RWPE2 (cell line): ENCODE results near the gene CABYR.
A peak's percentile ranks its signal among the peaks of the same experiment; 100 is the strongest.

ENCODE experiments used
- ATAC-seq: fragments of 200-7000 bp; cut with Tn5 transposase; 3 replicates; pipeline ENCODE4 v1.9.1; 2021; ENCODE audit warnings: low read depth
- DNase-seq: peaks from one replicate; pipeline ENCODE4 v3.0.0-alpha.2; 2020; ENCODE audit warnings: low spot score
- H3K27ac ChIP-seq: fragments of 450-650 bp; 2 replicates; pipeline ENCODE4 v1.5.1; 2017; ENCODE audit warnings: mild to moderate bottlenecking; ENCODE audit not compliant: poor library complexity, severe bottlenecking
- H3K27me3 ChIP-seq: fragments of 250-450 bp; sonication (Bioruptor Pico); 2 replicates; pipeline ENCODE4 v1.5.1; 2021; ENCODE audit warnings: mild to moderate bottlenecking, moderate library complexity; ENCODE audit not compliant: insufficient read depth, poor library complexity, severe bottlenecking
- H3K36me3 ChIP-seq: fragments of 250-450 bp; sonication (Bioruptor Pico); 2 replicates; pipeline ENCODE4 v1.5.1; 2020; ENCODE audit warnings: low read depth, mild to moderate bottlenecking, moderate library complexity
- H3K4me1 ChIP-seq: fragments of 250-450 bp; sonication (Bioruptor Pico); 2 replicates; pipeline ENCODE4 v1.5.1; 2021; ENCODE audit warnings: mild to moderate bottlenecking, moderate library complexity; ENCODE audit not compliant: insufficient read depth, poor library complexity, severe bottlenecking
- H3K4me3 ChIP-seq: fragments of 250-450 bp; sonication (Bioruptor Pico); 2 replicates; pipeline ENCODE4 v1.5.1; 2021; ENCODE audit warnings: mild to moderate bottlenecking, moderate library complexity; ENCODE audit not compliant: severe bottlenecking
- H3K9me3 ChIP-seq: fragments of 250-450 bp; sonication (Bioruptor Pico); 2 replicates; pipeline ENCODE4 v1.5.1; 2021; ENCODE audit warnings: mild to moderate bottlenecking, moderate library complexity; ENCODE audit not compliant: severe bottlenecking
- TF ChIP-seq, protein P1 (sequence below): fragments of 450-650 bp; IDR thresholded peaks from one replicate; pipeline ENCODE4 v1.5.1; 2017; ENCODE audit warnings: mild to moderate bottlenecking, moderate library complexity; ENCODE audit not compliant: poor library complexity, severe bottlenecking

The CABYR gene

GRCh38 chr18:24176727-24177416 is 38.0 kb downstream of the CABYR start:
- ATAC-seq = peak; percentile 64; the same call in 1 of the 3 replicates
- TF ChIP-seq, protein P1, sequence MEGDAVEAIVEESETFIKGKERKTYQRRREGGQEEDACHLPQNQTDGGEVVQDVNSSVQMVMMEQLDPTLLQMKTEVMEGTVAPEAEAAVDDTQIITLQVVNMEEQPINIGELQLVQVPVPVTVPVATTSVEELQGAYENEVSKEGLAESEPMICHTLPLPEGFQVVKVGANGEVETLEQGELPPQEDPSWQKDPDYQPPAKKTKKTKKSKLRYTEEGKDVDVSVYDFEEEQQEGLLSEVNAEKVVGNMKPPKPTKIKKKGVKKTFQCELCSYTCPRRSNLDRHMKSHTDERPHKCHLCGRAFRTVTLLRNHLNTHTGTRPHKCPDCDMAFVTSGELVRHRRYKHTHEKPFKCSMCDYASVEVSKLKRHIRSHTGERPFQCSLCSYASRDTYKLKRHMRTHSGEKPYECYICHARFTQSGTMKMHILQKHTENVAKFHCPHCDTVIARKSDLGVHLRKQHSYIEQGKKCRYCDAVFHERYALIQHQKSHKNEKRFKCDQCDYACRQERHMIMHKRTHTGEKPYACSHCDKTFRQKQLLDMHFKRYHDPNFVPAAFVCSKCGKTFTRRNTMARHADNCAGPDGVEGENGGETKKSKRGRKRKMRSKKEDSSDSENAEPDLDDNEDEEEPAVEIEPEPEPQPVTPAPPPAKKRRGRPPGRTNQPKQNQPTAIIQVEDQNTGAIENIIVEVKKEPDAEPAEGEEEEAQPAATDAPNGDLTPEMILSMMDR = peak; percentile 85
- Histone ChIP-seq H3K36me3 (peaks cover 9% of the 10 kb centered on the region; the same call in 1 of the 2 replicates), H3K4me3 (no peak overlapping the region), H3K27me3 (no peaks in the 10 kb centered on the region), H3K27ac (no peak overlapping the region), H3K4me1 (peaks cover 8% of the 10 kb centered on the region), H3K9me3 (no peaks in the 10 kb centered on the region)
- no peak for DNase-seq

- H3K4me1 ChIP-seq = peaks cover 13% of the 10 kb centered on the region
- no peaks in the 10 kb centered on the region for H3K9me3 ChIP-seq
- DNase-seq (no peak), ATAC-seq (no peak)
- H3K36me3 ChIP-seq = peaks cover 9% of the 10 kb centered on the region; the same call in 1 of the 2 replicates
- TF ChIP-seq, protein P1 = no peak
- no peak overlapping the region for H3K27ac ChIP-seq
- H3K4me3 ChIP-seq = no peak overlapping the region
- H3K27me3 ChIP-seq = no peaks in the 10 kb centered on the region
Observed at GRCh38 chr18:24177499-24178133, 38.8 kb downstream of the CABYR start.

GRCh38 chr18:24180048-24180447 is 41.2 kb downstream of the CABYR start:
- Histone ChIP-seq H3K9me3 (no peaks in the 10 kb centered on the region), H3K4me3 (no peak overlapping the region), H3K27me3 (no peaks in the 10 kb centered on the region), H3K4me1 (peaks cover 13% of the 10 kb centered on the region), H3K27ac (no peak overlapping the region), H3K36me3 (peaks cover 9% of the 10 kb centered on the region; the same call in 1 of the 2 replicates)
- TF ChIP-seq, protein P1 = no peak
- no peak for ATAC-seq
- DNase-seq = no peak

GRCh38 chr18:24181806-24182205 is 42.9 kb downstream of the CABYR start:
- DNase-seq (no peak), ATAC-seq (peak; percentile 72)
- no peak overlapping the region for H3K27ac ChIP-seq
- no peaks in the 10 kb centered on the region for H3K9me3 ChIP-seq
- H3K4me3 ChIP-seq = no peak overlapping the region
- TF ChIP-seq, protein P1 = no peak
- H3K27me3 ChIP-seq = no peaks in the 10 kb centered on the region
- peaks cover 9% of the 10 kb centered on the region; the same call in 1 of the 2 replicates for H3K36me3 ChIP-seq
- H3K4me1 ChIP-seq = peaks cover 13% of the 10 kb centered on the region

DNA sequence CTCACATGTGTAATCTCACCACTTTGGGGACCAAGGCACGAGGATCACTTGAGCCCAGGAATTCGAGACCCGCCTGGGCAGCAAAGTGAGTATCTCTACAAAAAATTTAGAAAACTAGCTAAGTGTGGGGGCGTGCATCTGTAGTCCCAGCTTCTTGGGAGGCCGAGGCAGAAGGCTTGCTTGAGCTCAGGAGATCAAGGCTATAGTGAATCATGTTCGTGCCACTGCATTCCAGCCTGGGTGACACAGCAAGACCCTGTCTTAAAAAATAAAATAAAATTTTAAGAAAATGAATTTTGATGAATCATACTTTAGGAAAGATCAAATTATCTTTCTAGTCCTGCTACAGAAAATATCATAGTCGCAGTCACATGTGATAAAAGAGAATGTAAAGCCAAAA is 46.9 kb downstream of the CABYR start:
- no peak overlapping the region for H3K27ac ChIP-seq
- no peaks in the 10 kb centered on the region for H3K36me3 ChIP-seq
- H3K27me3 ChIP-seq = no peaks in the 10 kb centered on the region
- no peak for ATAC-seq
- TF ChIP-seq, protein P1 = no peak
- H3K4me1 ChIP-seq = peaks cover 16% of the 10 kb centered on the region
- no peak for DNase-seq
- no peaks in the 10 kb centered on the region for H3K9me3 ChIP-seq
- H3K4me3 ChIP-seq = no peak overlapping the region
